22Rv1 (cell line): ENCODE measurements around the gene GFER.

ENCODE experiments used
- CTCF ChIP-seq: fragments of 450-650 bp; IDR thresholded peaks from 2 replicates; pipeline ENCODE4 v1.5.1; 2017; ENCODE audit warnings: mild to moderate bottlenecking
- ZFX ChIP-seq: fragments of 450-650 bp; IDR thresholded peaks from 2 replicates; pipeline ENCODE4 v1.6.1; 2017; ENCODE audit warnings: antibody characterized with exemption, borderline replicate concordance

GRCh38 chr16:1991135-1991551, 7.2 kb downstream of the GFER start:
- TF ChIP-seq CTCF (no peak), ZFX (no peak)
